Measurements from ENCODE around the gene RBM34. TPM values are rescaled to one million over a fixed set of nuclear protein-coding genes. Genes with fewer than 3 reads are reported as not detected.
"Not testable (repeated sequence)": the region's sequence is repeated elsewhere in the genome, so short reads cannot be mapped to it uniquely, and the experiment has no call there.

The RBM34 gene
- total and polyA plus RNA-seq, 2 experiments from 2014 or later = 54.4 to 75.4 TPM

GRCh38 chr1:235088907-235089306 lies 72.1 kb downstream of the RBM34 start:
- no peak for DNase-seq (ENCODE audit: low spot score)
- 94% methylated on average over 7 of the region's 7 CpGs for WGBS (ENCODE audit: low lambda C conversion rate, missing lambda C conversion rate)

DNA sequence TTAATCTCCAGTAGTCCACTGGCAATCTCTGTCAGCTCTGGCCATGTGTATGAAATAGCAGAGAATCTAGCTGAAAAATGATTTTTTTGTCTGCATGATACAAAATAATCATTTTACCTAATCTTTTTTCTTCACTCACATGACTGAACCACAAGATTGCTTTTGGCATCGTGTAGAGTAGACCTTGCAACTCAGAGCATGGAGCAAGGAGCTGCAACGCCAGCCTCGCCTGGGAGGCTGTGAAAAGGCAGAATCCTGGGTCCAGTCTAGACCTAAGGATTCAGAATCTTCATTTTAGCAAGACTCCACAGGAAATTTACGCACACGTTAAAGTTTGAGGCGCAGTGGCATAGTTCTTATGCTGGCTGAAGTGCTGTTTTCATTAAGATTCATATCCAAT lies 72.6 kb downstream of the RBM34 start:
- Histone ChIP-seq H3K27ac (no peak overlapping the region), H3K9me3 (ENCODE audit: low read depth) (no peaks in the 10 kb centered on the region), H3K4me1 (ENCODE audit: insufficient read depth) (peaks cover 6% of the 10 kb centered on the region), H3K27me3 (no peaks in the 10 kb centered on the region), H3K36me3 (replicated peaks; ENCODE audit: insufficient read depth, low read depth) (no peaks in the 10 kb centered on the region), H2AFZ (no peak overlapping the region), H4K20me1 (ENCODE audit: insufficient read depth, poor library complexity, severe bottlenecking) (no peaks in the 10 kb centered on the region), H3K4me3 (no peak overlapping the region), H3K79me2 (no peaks in the 10 kb centered on the region), H3K9me2 (replicated peaks; ENCODE audit: insufficient read depth) (no peaks in the 10 kb centered on the region), H3K4me2 (no peak overlapping the region)
- no peak for TF ChIP-seq EZH2 (IDR thresholded peaks at IDR 0.05; ENCODE audit: borderline replicate concordance)
- no peak for TF ChIP-seq EZH2phosphoT487 (IDR thresholded peaks at IDR 0.05; ENCODE audit: low read depth, severe bottlenecking, unreplicated experiment)
- no peak for DNase-seq (ENCODE audit: low spot score)
- 96% methylated on average over 6 of the region's 6 CpGs for WGBS (ENCODE audit: low lambda C conversion rate, missing lambda C conversion rate)

More at GRCh38 chr1:235088907-235089306, 72.1 kb downstream of the RBM34 start:
- Histone ChIP-seq H3K4me2 (no peak overlapping the region), H2AFZ (no peak overlapping the region), H4K20me1 (ENCODE audit: insufficient read depth, poor library complexity, severe bottlenecking) (no peaks in the 10 kb centered on the region), H3K79me2 (no peaks in the 10 kb centered on the region), H3K4me1 (ENCODE audit: insufficient read depth) (peaks cover 6% of the 10 kb centered on the region), H3K27me3 (no peaks in the 10 kb centered on the region), H3K9me2 (replicated peaks; ENCODE audit: insufficient read depth) (no peaks in the 10 kb centered on the region), H3K27ac (no peak overlapping the region), H3K36me3 (replicated peaks; ENCODE audit: insufficient read depth, low read depth) (no peaks in the 10 kb centered on the region), H3K4me3 (no peak overlapping the region), H3K9me3 (ENCODE audit: low read depth) (no peaks in the 10 kb centered on the region)
- TF ChIP-seq EZH2 (IDR thresholded peaks at IDR 0.05; ENCODE audit: borderline replicate concordance) (no peak), EZH2phosphoT487 (IDR thresholded peaks at IDR 0.05; ENCODE audit: low read depth, severe bottlenecking, unreplicated experiment) (no peak)
- TF ChIP-seq, protein P1, sequence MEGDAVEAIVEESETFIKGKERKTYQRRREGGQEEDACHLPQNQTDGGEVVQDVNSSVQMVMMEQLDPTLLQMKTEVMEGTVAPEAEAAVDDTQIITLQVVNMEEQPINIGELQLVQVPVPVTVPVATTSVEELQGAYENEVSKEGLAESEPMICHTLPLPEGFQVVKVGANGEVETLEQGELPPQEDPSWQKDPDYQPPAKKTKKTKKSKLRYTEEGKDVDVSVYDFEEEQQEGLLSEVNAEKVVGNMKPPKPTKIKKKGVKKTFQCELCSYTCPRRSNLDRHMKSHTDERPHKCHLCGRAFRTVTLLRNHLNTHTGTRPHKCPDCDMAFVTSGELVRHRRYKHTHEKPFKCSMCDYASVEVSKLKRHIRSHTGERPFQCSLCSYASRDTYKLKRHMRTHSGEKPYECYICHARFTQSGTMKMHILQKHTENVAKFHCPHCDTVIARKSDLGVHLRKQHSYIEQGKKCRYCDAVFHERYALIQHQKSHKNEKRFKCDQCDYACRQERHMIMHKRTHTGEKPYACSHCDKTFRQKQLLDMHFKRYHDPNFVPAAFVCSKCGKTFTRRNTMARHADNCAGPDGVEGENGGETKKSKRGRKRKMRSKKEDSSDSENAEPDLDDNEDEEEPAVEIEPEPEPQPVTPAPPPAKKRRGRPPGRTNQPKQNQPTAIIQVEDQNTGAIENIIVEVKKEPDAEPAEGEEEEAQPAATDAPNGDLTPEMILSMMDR (IDR thresholded peaks at IDR 0.05; ENCODE audit: poor library complexity) = no peak

DNA sequence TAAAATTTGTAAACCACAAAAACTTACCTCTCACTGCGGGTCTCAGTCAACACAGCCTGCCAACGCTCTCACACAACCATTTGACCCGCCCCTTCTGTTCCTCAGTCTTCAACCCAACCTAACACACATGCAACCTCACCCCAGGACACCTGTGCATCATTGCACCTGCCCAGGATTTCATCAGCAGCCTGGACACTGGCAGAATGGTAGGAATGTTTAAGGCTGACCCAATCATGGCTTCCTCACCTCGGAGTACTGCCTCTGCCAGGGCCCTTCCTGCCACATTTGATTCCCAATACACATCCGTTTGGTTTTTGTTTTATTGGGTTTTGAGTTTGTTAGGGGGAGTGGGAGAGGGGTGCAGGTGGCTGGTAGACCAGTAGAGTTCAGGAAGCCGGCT lies 73.1 kb downstream of the RBM34 start:
- Histone ChIP-seq H3K9me2 (replicated peaks; ENCODE audit: insufficient read depth) (no peaks in the 10 kb centered on the region), H3K4me3 (no peak overlapping the region), H3K79me2 (no peaks in the 10 kb centered on the region), H3K27me3 (no peaks in the 10 kb centered on the region), H3K27ac (no peak overlapping the region), H2AFZ (no peak overlapping the region), H4K20me1 (ENCODE audit: insufficient read depth, poor library complexity, severe bottlenecking) (no peaks in the 10 kb centered on the region), H3K4me1 (ENCODE audit: insufficient read depth) (peaks cover 10% of the 10 kb centered on the region), H3K36me3 (replicated peaks; ENCODE audit: insufficient read depth, low read depth) (no peaks in the 10 kb centered on the region), H3K4me2 (no peak overlapping the region), H3K9me3 (ENCODE audit: low read depth) (no peaks in the 10 kb centered on the region)
- WGBS (ENCODE audit: low lambda C conversion rate, missing lambda C conversion rate) = 92% methylated on average over 6 of the region's 6 CpGs
- TF ChIP-seq EZH2phosphoT487 (IDR thresholded peaks at IDR 0.05; ENCODE audit: low read depth, severe bottlenecking, unreplicated experiment) = no peak
- DNase-seq (ENCODE audit: low spot score) = no peak

DNA sequence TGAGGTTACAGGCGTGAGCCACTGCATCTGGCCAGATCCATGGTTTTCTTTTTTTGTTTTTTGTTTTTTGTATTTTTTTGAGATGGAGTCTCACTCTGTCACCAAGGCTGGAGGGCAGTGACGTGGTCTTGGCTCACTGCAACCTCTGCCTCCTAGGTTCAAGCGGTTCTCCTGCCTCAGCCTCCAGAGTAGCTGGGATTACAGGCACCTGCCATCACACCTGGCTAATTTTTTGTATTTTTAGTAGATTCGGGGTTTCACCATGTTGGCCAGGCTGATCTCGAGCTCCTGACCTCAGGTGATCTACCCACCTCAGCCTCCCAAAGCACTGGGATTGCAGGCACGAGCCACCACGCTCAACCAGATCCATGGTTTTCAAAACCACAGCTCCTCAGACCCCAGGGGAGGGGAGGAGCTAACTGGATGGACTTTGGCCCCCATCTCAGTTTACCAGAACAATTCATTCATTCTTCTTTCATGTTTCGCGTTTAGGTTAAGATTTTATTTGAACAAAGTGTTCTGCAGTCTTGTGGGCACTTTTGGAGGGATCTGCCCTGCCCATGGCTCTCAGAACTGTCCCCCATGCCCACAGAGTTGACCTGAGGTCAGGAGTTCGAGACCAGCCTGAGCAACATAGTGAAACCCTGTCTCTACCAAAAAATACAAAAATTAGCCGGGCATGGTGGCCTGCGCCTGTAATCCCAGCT lies 75.5 kb downstream of the RBM34 start:
- not testable (repeated sequence) for H2AFZ ChIP-seq; H3K9me3 ChIP-seq (ENCODE audit: low read depth); H3K79me2 ChIP-seq; H3K27ac ChIP-seq; H3K27me3 ChIP-seq; H3K4me3 ChIP-seq; H3K9me2 ChIP-seq (replicated peaks; ENCODE audit: insufficient read depth); DNase-seq (ENCODE audit: low spot score); H4K20me1 ChIP-seq (ENCODE audit: insufficient read depth, poor library complexity, severe bottlenecking); H3K4me2 ChIP-seq; H3K36me3 ChIP-seq (replicated peaks; ENCODE audit: insufficient read depth, low read depth)
- WGBS (ENCODE audit: low lambda C conversion rate, missing lambda C conversion rate) = 96% methylated on average over 12 of the region's 12 CpGs
- H3K4me1 ChIP-seq (ENCODE audit: insufficient read depth) = peaks cover 18% of the 10 kb centered on the region

Small RNA genes within 50 kb of the gene (microRNA-seq; reads per million reads assigned to microRNA genes)
- 2.2 reads per million for gene MIR4753

Small RNA genes within 50 kb of the gene (small RNA-seq; reads per million reads assigned to genes)
- not detected for gene AL732292.1
- gene MIR4753 = not detected
- gene SNORA14B = 10.0 reads per million, percentile 95 among the genes with 10 or more reads in this experiment

Other genes with a start within 250 kb of the RBM34 start
- 96.4 and 99.6 TPM in 2 replicates for gene TOMM20, start 32.4 kb downstream of the RBM34 start, total RNA-seq
- gene TOMM20, start 32.4 kb downstream of the RBM34 start, polyA plus RNA-seq = 51.8 and 55.0 TPM in 2 replicates
- gene ARID4B, start 166.9 kb upstream of the RBM34 start, total RNA-seq = 35.0 and 44.7 TPM in 2 replicates
- gene ARID4B, start 166.9 kb upstream of the RBM34 start, polyA plus RNA-seq = 29.4 and 45.2 TPM in 2 replicates
- gene GGPS1, start 167.3 kb upstream of the RBM34 start, total RNA-seq = 32.6 and 40.6 TPM in 2 replicates
- gene GGPS1, start 167.3 kb upstream of the RBM34 start, polyA plus RNA-seq = 36.3 and 40.6 TPM in 2 replicates
- gene TBCE, start 206.2 kb upstream of the RBM34 start, total RNA-seq = 17.4 and 21.5 TPM in 2 replicates
- 42.4 and 43.9 TPM in 2 replicates for gene TBCE, start 206.2 kb upstream of the RBM34 start, polyA plus RNA-seq

Measured in hepatocyte (in vitro differentiated cells).